ENCODE measurements around the gene CACNA1C. TPM values are rescaled to one million over a fixed set of nuclear protein-coding genes. Genes with fewer than 3 reads are reported as not detected.
A peak's percentile ranks its signal among the peaks of the same experiment; 100 is the strongest.

CACNA1C gene
- total RNA-seq, 4 donors from 2014 or later = 1.4 to 3.7 (median 2.2) TPM

DNA sequence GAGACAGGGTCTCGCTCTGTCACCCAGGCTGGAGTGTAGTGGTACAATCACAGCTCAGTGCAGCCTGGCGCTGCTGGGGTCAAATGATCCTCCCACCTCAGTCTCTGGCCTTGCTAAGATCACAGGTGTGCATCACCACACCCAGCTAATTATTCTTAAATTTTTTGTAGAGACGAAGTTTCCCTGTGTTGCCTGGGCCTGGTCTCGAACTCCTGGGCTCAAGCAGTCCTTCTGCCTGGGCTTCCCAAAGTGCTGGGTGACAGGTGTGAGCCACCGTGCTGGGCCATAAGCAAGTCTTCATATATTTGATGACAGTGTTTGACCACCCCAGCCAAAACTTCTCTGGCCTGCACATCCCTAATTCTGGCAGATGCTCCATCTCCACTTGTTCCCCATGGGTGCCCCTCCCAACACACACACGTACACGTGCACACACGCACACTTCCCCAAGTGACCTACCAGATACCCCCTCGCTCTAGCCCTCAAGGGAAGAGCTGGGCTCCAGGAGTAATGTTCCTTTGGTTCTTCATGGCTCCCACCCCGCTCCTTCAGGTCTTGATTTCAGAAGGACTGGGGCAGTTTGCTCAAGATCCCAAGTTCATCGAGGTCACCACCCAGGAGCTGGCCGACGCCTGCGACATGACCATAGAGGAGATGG is 637.7 kb downstream of the CACNA1C start:
- 66% methylated on average over 14 of the region's 14 CpGs for WGBS
- H3K9me3 ChIP-seq = no peaks in the 10 kb centered on the region
- H3K36me3 ChIP-seq = no peaks in the 10 kb centered on the region
- TF ChIP-seq CTCF (IDR thresholded peaks at IDR 0.05) (no peak), POLR2AphosphoS5 (IDR thresholded peaks at IDR 0.05) (no peak), EP300 (IDR thresholded peaks at IDR 0.05) (no peak), POLR2A (IDR thresholded peaks at IDR 0.05) (no peak)
- no peak overlapping the region for H3K27ac ChIP-seq
- peaks cover 17% of the 10 kb centered on the region for H3K27me3 ChIP-seq
- DNase-seq (ENCODE audit: low spot score in 2 of 2) = no peak
- H3K4me3 ChIP-seq = peak overlapping the region; percentile 56
- H3K4me1 ChIP-seq = peaks cover 11% of the 10 kb centered on the region

DNA sequence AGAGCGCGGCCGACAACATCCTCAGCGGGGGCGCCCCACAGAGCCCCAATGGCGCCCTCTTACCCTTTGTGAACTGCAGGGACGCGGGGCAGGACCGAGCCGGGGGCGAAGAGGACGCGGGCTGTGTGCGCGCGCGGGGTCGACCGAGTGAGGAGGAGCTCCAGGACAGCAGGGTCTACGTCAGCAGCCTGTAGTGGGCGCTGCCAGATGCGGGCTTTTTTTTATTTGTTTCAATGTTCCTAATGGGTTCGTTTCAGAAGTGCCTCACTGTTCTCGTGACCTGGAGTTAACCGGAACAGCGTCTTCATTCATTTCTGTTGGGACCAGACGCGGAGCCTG is 638.2 kb downstream of the CACNA1C start:
- H3K27ac ChIP-seq = no peak overlapping the region
- DNase-seq (ENCODE audit: low spot score in 2 of 2) = no peak
- 13% methylated on average over 11 of the region's 28 CpGs for WGBS
- peaks cover 17% of the 10 kb centered on the region for H3K27me3 ChIP-seq
- H3K4me3 ChIP-seq = peak overlapping the region; percentile 56
- no peaks in the 10 kb centered on the region for H3K36me3 ChIP-seq
- TF ChIP-seq EP300 (IDR thresholded peaks at IDR 0.05) (no peak), CTCF (IDR thresholded peaks at IDR 0.05) (no peak), POLR2AphosphoS5 (IDR thresholded peaks at IDR 0.05) (no peak), POLR2A (IDR thresholded peaks at IDR 0.05) (no peak)
- H3K9me3 ChIP-seq = no peaks in the 10 kb centered on the region
- H3K4me1 ChIP-seq = peaks cover 11% of the 10 kb centered on the region

DNA sequence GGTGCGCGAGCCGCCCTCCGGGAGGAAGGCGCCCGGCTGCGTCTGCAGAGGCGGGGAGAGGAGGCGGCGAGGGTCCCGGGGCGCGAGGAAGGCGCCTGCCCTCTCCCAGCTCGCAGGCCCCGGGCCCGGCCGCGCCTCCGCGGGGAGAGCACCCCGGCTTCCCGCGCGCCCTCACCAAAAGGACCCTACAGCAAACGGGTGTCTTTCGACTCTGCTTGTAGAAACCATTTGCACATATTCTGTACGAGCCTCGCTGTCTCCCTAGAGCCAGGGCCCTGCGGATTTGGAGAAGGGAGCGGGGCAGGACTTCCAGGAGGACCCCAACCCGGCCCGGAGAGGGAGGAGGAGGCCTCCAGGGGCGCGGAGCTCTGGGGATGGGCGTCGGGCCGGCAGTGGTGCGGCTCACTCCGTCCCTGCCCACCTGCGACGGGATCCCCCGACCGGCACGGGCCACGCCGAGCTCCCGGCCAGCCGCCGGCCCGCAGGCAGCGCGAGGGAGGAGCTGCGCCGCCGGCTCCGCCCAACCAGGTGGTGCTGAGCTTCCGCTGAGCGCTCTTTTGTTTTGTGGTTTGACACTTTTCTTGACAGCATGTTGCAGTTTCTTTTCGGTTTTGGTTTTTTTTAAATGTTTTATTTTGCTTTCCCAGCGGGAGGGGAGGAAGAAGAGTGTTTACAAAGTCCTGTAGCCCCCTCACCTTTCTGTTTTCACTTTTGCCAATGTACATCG is 638.7 kb downstream of the CACNA1C start:
- peaks cover 17% of the 10 kb centered on the region for H3K27me3 ChIP-seq
- WGBS = 20% methylated on average over 35 of the region's 62 CpGs

DNA sequence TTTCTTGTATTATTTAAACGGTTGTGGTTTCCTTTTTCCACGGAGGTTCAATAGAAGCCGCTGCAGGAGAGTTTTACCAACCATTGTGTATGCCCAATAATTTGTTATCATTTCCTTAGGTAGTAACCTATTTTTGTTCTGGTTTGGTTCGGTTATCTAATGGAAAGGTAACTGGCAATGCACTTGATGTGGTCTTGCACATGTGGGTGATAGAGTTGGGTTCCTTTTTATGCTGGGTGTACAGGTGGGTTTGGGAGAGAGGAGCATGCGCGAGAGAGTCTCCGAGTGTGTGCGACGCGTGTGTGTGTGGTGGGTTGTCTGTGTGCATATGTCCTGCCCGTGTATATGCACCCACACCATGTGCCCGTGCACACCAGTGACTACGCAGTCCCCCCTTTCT is 639.3 kb downstream of the CACNA1C start:
- Histone ChIP-seq H3K36me3 (no peaks in the 10 kb centered on the region), H3K9me3 (no peaks in the 10 kb centered on the region), H3K4me3 (peak overlapping the region; percentile 56), H3K4me1 (peaks cover 11% of the 10 kb centered on the region), H3K27me3 (peaks cover 21% of the 10 kb centered on the region), H3K27ac (no peak overlapping the region)
- WGBS = 64% methylated on average over 13 of the region's 13 CpGs
- TF ChIP-seq POLR2AphosphoS5 (IDR thresholded peaks at IDR 0.05) (no peak), POLR2A (IDR thresholded peaks at IDR 0.05) (no peak)
- DNase-seq (ENCODE audit: low spot score in 2 of 2) = no peak

More for the DNA sequence above, 638.7 kb downstream of the CACNA1C start:
- no peak for TF ChIP-seq EP300 (IDR thresholded peaks at IDR 0.05)
- TF ChIP-seq POLR2A (IDR thresholded peaks at IDR 0.05) = no peak
- TF ChIP-seq POLR2AphosphoS5 (IDR thresholded peaks at IDR 0.05) = no peak
- no peak for TF ChIP-seq CTCF (IDR thresholded peaks at IDR 0.05)
- no peaks in the 10 kb centered on the region for H3K36me3 ChIP-seq
- H3K4me3 ChIP-seq = peak overlapping the region; percentile 56
- H3K4me1 ChIP-seq = peaks cover 11% of the 10 kb centered on the region
- no peak overlapping the region for H3K27ac ChIP-seq
- DNase-seq (ENCODE audit: low spot score in 2 of 2) = no peak
- H3K9me3 ChIP-seq = no peaks in the 10 kb centered on the region

GRCh38 chr12:2693244-2693860 is 640.6 kb downstream of the CACNA1C start:
- no peak for DNase-seq (ENCODE audit: low spot score in 2 of 2)
- H3K4me3 ChIP-seq = no peak overlapping the region
- no peaks in the 10 kb centered on the region for H3K9me3 ChIP-seq
- TF ChIP-seq CTCF (IDR thresholded peaks at IDR 0.05) (no peak), EP300 (IDR thresholded peaks at IDR 0.05) (no peak), POLR2AphosphoS5 (IDR thresholded peaks at IDR 0.05) (no peak), POLR2A (IDR thresholded peaks at IDR 0.05) (no peak)
- H3K36me3 ChIP-seq = no peaks in the 10 kb centered on the region
- H3K4me1 ChIP-seq = peaks cover 11% of the 10 kb centered on the region
- H3K27me3 ChIP-seq = peaks cover 26% of the 10 kb centered on the region
- 50% methylated on average over 10 of the region's 10 CpGs for WGBS
- no peak overlapping the region for H3K27ac ChIP-seq

All from suprapubic skin (tissue), 4 donors.